ENCODE results near the gene TRAPPC8. TPM values are rescaled to one million over a fixed set of nuclear protein-coding genes. Genes with fewer than 3 reads are reported as not detected.
A peak's percentile ranks its signal among the peaks of the same experiment; 100 is the strongest.
"Not testable (repeated sequence)": the region's sequence is repeated elsewhere in the genome, so short reads cannot be mapped to it uniquely, and the experiment has no call there.

The TRAPPC8 gene
- total RNA-seq (2014; rRNA removed; shearing (Covaris generic)): 23.8 and 34.4 TPM in 2 replicates

GRCh38 chr18:31942999-31943877 lies at the start of gene TRAPPC8:
Gene TRAPPC8, minus strand, starts transcription at chr18:31943128. Its CDS starts 364 bp downstream, at chr18:31942764.
- DNase-seq (ENCODE audit: low read depth): peak; percentile 98

- peak; percentile 6 for DNase-seq (ENCODE audit: low read depth)
Measured at GRCh38 chr18:31990823-31991222, 47.9 kb upstream of the TRAPPC8 start.

GRCh38 chr18:31983976-31984375 lies 41.0 kb upstream of the TRAPPC8 start:
- DNase-seq (ENCODE audit: low read depth): no peak

- no peak for DNase-seq (ENCODE audit: low read depth)
Measured at GRCh38 chr18:31983020-31983419, 40.1 kb upstream of the TRAPPC8 start.

GRCh38 chr18:31980863-31981262 lies 37.9 kb upstream of the TRAPPC8 start:
- no peak for DNase-seq (ENCODE audit: low read depth)

GRCh38 chr18:31979714-31980113 lies 36.8 kb upstream of the TRAPPC8 start:
- no peak for DNase-seq (ENCODE audit: low read depth)

- DNase-seq (ENCODE audit: low read depth): no peak
Measured at GRCh38 chr18:31978616-31979015, 35.7 kb upstream of the TRAPPC8 start.

- peak; percentile 32 for DNase-seq (ENCODE audit: low read depth)
Measured at GRCh38 chr18:31977270-31977872, 34.4 kb upstream of the TRAPPC8 start.

GRCh38 chr18:31976242-31976641 lies 33.3 kb upstream of the TRAPPC8 start:
- no peak for DNase-seq (ENCODE audit: low read depth)

- no peak for DNase-seq (ENCODE audit: low read depth)
Measured at GRCh38 chr18:31973929-31974546, 31.1 kb upstream of the TRAPPC8 start.

- no peak for DNase-seq (ENCODE audit: low read depth)
Measured at GRCh38 chr18:31970617-31971016, 27.7 kb upstream of the TRAPPC8 start.

GRCh38 chr18:31965316-31965970 lies 22.5 kb upstream of the TRAPPC8 start:
- no peak for DNase-seq (ENCODE audit: low read depth)

- no peak for DNase-seq (ENCODE audit: low read depth)
Measured at GRCh38 chr18:31957728-31958127, 14.8 kb upstream of the TRAPPC8 start.

GRCh38 chr18:31954349-31954748 lies 11.4 kb upstream of the TRAPPC8 start:
- DNase-seq (ENCODE audit: low read depth): peak; percentile 72

GRCh38 chr18:31953699-31954098 lies 10.8 kb upstream of the TRAPPC8 start:
- DNase-seq (ENCODE audit: low read depth): not testable (repeated sequence)

GRCh38 chr18:31952223-31952622 lies 9.3 kb upstream of the TRAPPC8 start:
- no peak for DNase-seq (ENCODE audit: low read depth)

GRCh38 chr18:31950583-31950982 lies 7.7 kb upstream of the TRAPPC8 start:
- DNase-seq (ENCODE audit: low read depth): no peak

GRCh38 chr18:31948349-31948748 lies 5.4 kb upstream of the TRAPPC8 start:
- DNase-seq (ENCODE audit: low read depth): not testable (repeated sequence)

GRCh38 chr18:31946305-31947046 lies 3.5 kb upstream of the TRAPPC8 start:
- no peak for DNase-seq (ENCODE audit: low read depth)

GRCh38 chr18:31943878-31944816 lies 1.2 kb upstream of the TRAPPC8 start:
- DNase-seq (ENCODE audit: low read depth): no peak
